ENCODE results near the gene SLC3A2. TPM values are rescaled to one million over a fixed set of nuclear protein-coding genes. Genes with fewer than 3 reads are reported as not detected.

Gene SLC3A2
- total and polyA plus RNA-seq, 7 experiments from 2014 or later, result 118 to 239 (median 189) TPM

DNA sequence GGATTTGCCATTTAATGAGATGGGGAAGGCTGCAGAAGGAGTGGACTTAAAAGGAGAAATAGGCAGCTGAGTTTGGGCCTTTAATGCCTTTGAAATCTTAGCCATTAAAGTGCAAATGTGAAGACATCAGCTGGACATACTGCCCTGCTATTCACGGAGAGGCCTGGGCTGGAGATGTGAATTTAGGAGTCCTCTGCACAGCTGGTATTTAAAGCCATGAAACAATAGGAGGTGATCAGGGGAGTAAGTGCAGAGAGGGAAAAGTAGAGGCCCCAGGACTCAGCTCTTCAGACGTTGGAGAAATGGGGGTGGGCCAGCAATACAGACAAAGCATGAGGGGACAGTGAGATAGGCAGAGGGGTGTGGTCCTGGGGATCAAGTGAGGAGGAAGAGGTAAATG, 16.6 kb downstream of the SLC3A2 start:
- intact Hi-C loops (cut with micrococcal nuclease), result no loop called here
- Mint-ChIP-seq H3K4me1 (peaks cover 0 to 7% (median 0%) of the 10 kb centered on the region in 7 donors), H3K4me3 (peak overlapping the region in 1 of 10 donors; percentile 16), H3K9me3 (no peaks in the 10 kb centered on the region), H3K27me3 (peaks cover 0 to 22% (median 7%) of the 10 kb centered on the region in 5 donors), H3K36me3 (no peaks in the 10 kb centered on the region), H3K27ac (no peak overlapping the region)
- ATAC-seq, result no peak
- Histone ChIP-seq H3K9me3 (ENCODE audit: control insufficient read depth in 2 of 3, low read length in 3 of 3) (no peaks in the 10 kb centered on the region), H3K27ac (ENCODE audit: low read depth, low read length) (no peak overlapping the region), H3K4me3 (ENCODE audit: low read length) (no peak overlapping the region), H3K27me3 (ENCODE audit: control insufficient read depth in 2 of 2, insufficient read depth in 2 of 2, low read length in 2 of 2) (no peaks in the 10 kb centered on the region), H3K36me3 (ENCODE audit: control insufficient read depth in 2 of 3, insufficient read depth in 3 of 3, low read length in 3 of 3) (no peaks in the 10 kb centered on the region), H3K4me1 (ENCODE audit: control insufficient read depth in 2 of 2, insufficient read depth in 2 of 2, low read length in 2 of 2) (no peaks in the 10 kb centered on the region)
- ChIA-PET POLR2A (no interaction called here), CTCF (interaction anchor here (1.7 kb wide), 1 partner anchor 9 kb away, joined by 5 read pairs; no protein-coding TSS in a partner anchor)
- DNase-seq, result no peak

- intact Hi-C loops (cut with micrococcal nuclease), result no loop called here
- ATAC-seq (no peak), DNase-seq (no peak)
- Histone ChIP-seq H3K4me3 (ENCODE audit: low read length) (no peak overlapping the region), H3K36me3 (ENCODE audit: control insufficient read depth in 2 of 3, insufficient read depth in 3 of 3, low read length in 3 of 3) (no peaks in the 10 kb centered on the region), H3K9me3 (ENCODE audit: control insufficient read depth in 2 of 3, low read length in 3 of 3) (no peaks in the 10 kb centered on the region), H3K27ac (ENCODE audit: low read depth, low read length) (no peak overlapping the region), H3K27me3 (ENCODE audit: control insufficient read depth in 2 of 2, insufficient read depth in 2 of 2, low read length in 2 of 2) (no peaks in the 10 kb centered on the region), H3K4me1 (ENCODE audit: control insufficient read depth in 2 of 2, insufficient read depth in 2 of 2, low read length in 2 of 2) (no peaks in the 10 kb centered on the region)
- Mint-ChIP-seq H3K4me3 (no peak overlapping the region), H3K9me3 (no peaks in the 10 kb centered on the region), H3K4me1 (peaks cover 0 to 11% (median 0%) of the 10 kb centered on the region in 7 donors), H3K27me3 (peaks cover 0 to 24% (median 7%) of the 10 kb centered on the region in 5 donors), H3K27ac (no peak overlapping the region), H3K36me3 (no peaks in the 10 kb centered on the region)
- ChIA-PET POLR2A (no interaction called here), CTCF (interaction anchor here (1.7 kb wide), 1 partner anchor 8 kb away, joined by 5 read pairs; no protein-coding TSS in a partner anchor)
These were observed 17.3 kb downstream of the SLC3A2 start for GRCh38 chr11:62898027-62898426.

DNA sequence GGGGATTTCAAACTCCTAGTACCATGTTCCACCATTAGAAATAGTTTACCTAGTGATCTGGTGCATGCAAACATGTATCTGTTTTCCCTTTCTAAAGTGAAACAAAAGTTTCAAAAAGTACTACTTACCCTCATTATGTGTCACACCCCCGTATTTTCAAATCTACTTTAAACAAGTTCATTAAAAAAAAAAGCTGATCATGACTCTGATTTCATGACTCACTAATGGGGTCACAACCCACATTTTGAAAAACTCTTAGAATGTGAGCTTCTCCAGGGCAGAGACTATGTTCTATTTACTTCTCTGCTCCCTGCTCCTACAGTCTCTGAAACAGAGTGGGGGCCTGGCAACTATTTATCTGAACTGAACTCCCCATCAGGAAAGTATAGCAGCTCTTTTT, 22.2 kb downstream of the SLC3A2 start:
- H3K27ac Mint-ChIP-seq, result no peak overlapping the region
- no peak overlapping the region for H3K4me3 ChIP-seq (ENCODE audit: low read length)
- no peaks in the 10 kb centered on the region for H3K27me3 ChIP-seq (ENCODE audit: control insufficient read depth in 2 of 2, insufficient read depth in 2 of 2, low read length in 2 of 2)
- CTCF ChIA-PET, result interaction anchor here (0.6 to 2.3 kb wide), 4 partner anchors 114 to 277 kb away, joined by 3 to 7 read pairs (median 3); no protein-coding TSS in a partner anchor
- no peaks in the 10 kb centered on the region for H3K4me1 ChIP-seq (ENCODE audit: control insufficient read depth in 2 of 2, insufficient read depth in 2 of 2, low read length in 2 of 2)
- H3K36me3 Mint-ChIP-seq, result no peaks in the 10 kb centered on the region
- intact Hi-C loops (cut with micrococcal nuclease), result no loop called here
- POLR2A ChIA-PET, result no interaction called here
- ATAC-seq (no peak), DNase-seq (no peak)
- H3K27me3 Mint-ChIP-seq, result peaks cover 0 to 34% (median 10%) of the 10 kb centered on the region in 5 donors
- peaks cover 0 to 18% (median 0%) of the 10 kb centered on the region in 7 donors for H3K4me1 Mint-ChIP-seq
- no peaks in the 10 kb centered on the region for H3K36me3 ChIP-seq (ENCODE audit: control insufficient read depth in 2 of 3, insufficient read depth in 3 of 3, low read length in 3 of 3)
- H3K9me3 Mint-ChIP-seq, result no peaks in the 10 kb centered on the region
- no peak overlapping the region for H3K4me3 Mint-ChIP-seq
- no peak overlapping the region for H3K27ac ChIP-seq (ENCODE audit: low read depth, low read length)
- H3K9me3 ChIP-seq (ENCODE audit: control insufficient read depth in 2 of 3, low read length in 3 of 3), result no peaks in the 10 kb centered on the region

DNA sequence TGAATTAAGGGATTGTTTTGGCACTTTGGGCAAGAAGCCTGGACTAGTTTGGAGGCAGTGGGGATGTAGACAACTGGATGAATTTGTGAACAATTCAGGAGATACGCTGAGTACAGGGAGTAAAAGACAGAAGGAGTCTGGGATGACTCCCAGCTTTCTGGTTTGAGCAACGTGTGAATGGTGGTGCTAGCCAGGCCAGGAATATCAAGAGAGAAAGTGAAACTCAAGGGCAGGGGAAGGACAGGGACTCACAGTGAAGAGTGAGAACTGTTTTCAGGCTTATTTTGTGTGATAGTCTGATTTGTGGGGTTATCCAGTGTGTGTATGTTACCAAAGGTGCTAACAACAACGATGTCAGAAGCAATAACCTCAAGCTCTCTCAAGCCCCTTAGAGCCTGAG, 24.6 kb downstream of the SLC3A2 start:
- H3K27ac ChIP-seq (ENCODE audit: low read depth, low read length), result no peak overlapping the region
- Mint-ChIP-seq H3K9me3 (no peaks in the 10 kb centered on the region), H3K27me3 (peaks cover 0 to 25% (median 7%) of the 10 kb centered on the region in 5 donors), H3K4me3 (peak overlapping the region in 1 of 10 donors; percentile 65), H3K27ac (no peak overlapping the region), H3K36me3 (no peaks in the 10 kb centered on the region), H3K4me1 (peaks cover 0 to 18% (median 0%) of the 10 kb centered on the region in 7 donors)
- POLR2A ChIA-PET, result no interaction called here
- H3K4me3 ChIP-seq (ENCODE audit: low read length), result no peak overlapping the region
- intact Hi-C loops (cut with micrococcal nuclease), result loop anchor here in 1 of 2 donors (5.0 kb wide), 2 partner anchors 72 to 732 kb away; no protein-coding TSS in a partner anchor
- CTCF ChIA-PET, result interaction anchor here (0.6 to 2.9 kb wide), 20 partner anchors 11 to 752 kb away, joined by 3 to 78 read pairs (median 3); partner anchors contain the start of gene SLC22A8
- H3K36me3 ChIP-seq (ENCODE audit: control insufficient read depth in 2 of 3, insufficient read depth in 3 of 3, low read length in 3 of 3), result no peaks in the 10 kb centered on the region
- no peaks in the 10 kb centered on the region for H3K4me1 ChIP-seq (ENCODE audit: control insufficient read depth in 2 of 2, insufficient read depth in 2 of 2, low read length in 2 of 2)
- DNase-seq, result no peak
- no peaks in the 10 kb centered on the region for H3K27me3 ChIP-seq (ENCODE audit: control insufficient read depth in 2 of 2, insufficient read depth in 2 of 2, low read length in 2 of 2)
- no peaks in the 10 kb centered on the region for H3K9me3 ChIP-seq (ENCODE audit: control insufficient read depth in 2 of 3, low read length in 3 of 3)
- ATAC-seq, result no peak

DNA sequence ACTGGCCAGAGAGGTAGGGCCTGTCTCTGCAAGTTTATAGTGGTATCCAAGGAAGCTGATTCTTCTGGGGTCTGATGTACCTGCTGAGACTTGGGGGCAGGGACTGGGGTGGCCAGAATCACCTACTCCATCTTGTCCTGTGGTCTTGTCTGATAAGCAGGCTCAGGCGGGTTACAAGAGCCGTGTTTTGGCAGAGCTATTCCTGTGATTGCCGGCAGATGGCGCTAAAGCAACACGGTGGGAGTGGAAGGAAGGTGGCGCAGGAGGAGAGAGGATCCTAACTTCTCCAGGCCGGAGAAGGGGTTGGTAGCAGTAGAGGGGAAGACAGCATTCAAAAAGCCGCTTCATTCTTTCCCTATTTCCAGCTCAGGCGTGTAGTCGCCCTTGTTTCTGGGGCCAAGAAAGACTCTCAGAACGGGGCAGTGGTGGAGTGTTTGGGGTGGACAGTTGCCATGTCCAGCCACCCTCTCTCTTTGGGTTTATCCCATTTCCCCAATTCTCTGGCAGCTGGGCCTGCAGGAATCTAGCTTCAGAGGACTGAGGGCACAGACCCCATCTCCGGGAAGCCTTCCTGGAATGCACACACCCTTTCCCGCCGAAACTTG, 25.3 kb downstream of the SLC3A2 start:
- intact Hi-C loops (cut with micrococcal nuclease), result loop anchor here (1.0 to 5.0 kb wide), 5 partner anchors 69 to 731 kb away; no protein-coding TSS in a partner anchor

DNA sequence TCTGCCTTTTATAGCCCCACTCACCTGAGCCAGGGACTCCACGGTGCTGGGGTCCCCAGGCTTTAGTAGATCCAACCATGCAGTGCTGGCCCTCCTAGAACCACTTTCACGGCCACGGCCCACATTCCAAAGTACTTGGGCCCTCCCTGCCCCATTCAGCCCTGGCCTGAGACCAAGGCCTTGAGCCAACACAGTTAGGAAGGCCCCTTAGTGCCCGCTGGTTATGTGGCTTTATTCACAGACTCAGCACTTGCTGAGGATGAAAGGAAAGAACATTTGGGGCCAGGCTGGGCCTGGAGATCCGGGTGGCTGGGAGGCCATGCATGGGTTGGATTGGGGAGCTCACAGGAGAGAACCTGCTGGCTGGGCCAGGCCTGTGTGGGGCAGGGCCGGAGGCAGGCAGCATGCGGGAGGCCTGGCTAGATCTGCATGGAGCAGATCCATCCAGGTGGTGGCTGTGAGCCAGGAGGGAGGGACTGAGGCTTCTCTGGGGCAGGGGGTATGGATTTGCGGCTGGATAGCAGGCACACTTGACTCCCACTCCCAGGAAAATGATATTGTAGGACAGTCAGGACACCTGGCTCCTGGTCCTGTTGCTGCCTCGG, 27.9 kb downstream of the SLC3A2 start:
- peaks cover 0 to 10% (median 0%) of the 10 kb centered on the region in 7 donors for H3K4me1 Mint-ChIP-seq
- H3K4me1 ChIP-seq (ENCODE audit: control insufficient read depth in 2 of 2, insufficient read depth in 2 of 2, low read length in 2 of 2), result no peaks in the 10 kb centered on the region
- H3K27ac Mint-ChIP-seq, result no peak overlapping the region
- intact Hi-C loops (cut with micrococcal nuclease), result loop anchor here in 1 of 2 donors (5.0 kb wide), 2 partner anchors 69 to 729 kb away; no protein-coding TSS in a partner anchor
- ChIA-PET CTCF (no interaction called here), POLR2A (no interaction called here)
- ATAC-seq, result no peak
- H3K9me3 Mint-ChIP-seq, result no peaks in the 10 kb centered on the region
- H3K27ac ChIP-seq (ENCODE audit: low read depth, low read length), result no peak overlapping the region
- peaks cover 0 to 21% (median 5%) of the 10 kb centered on the region in 5 donors for H3K27me3 Mint-ChIP-seq
- H3K36me3 Mint-ChIP-seq, result no peaks in the 10 kb centered on the region
- H3K27me3 ChIP-seq (ENCODE audit: control insufficient read depth in 2 of 2, insufficient read depth in 2 of 2, low read length in 2 of 2), result no peaks in the 10 kb centered on the region
- H3K9me3 ChIP-seq (ENCODE audit: control insufficient read depth in 2 of 3, low read length in 3 of 3), result no peaks in the 10 kb centered on the region
- H3K4me3 ChIP-seq (ENCODE audit: low read length), result no peak overlapping the region
- H3K36me3 ChIP-seq (ENCODE audit: control insufficient read depth in 2 of 3, insufficient read depth in 3 of 3, low read length in 3 of 3), result no peaks in the 10 kb centered on the region
- H3K4me3 Mint-ChIP-seq, result no peak overlapping the region
- DNase-seq, result no peak

More for the DNA sequence above, 25.3 kb downstream of the SLC3A2 start:
- POLR2A ChIA-PET, result interaction anchor here (1.3 kb wide), 1 partner anchor 116 kb away, joined by 4 read pairs; no protein-coding TSS in a partner anchor
- CTCF ChIA-PET, result interaction anchor here (0.6 to 2.9 kb wide), 25 partner anchors 9 to 752 kb away, joined by 3 to 78 read pairs (median 4); partner anchors contain the start of gene SLC22A8
- Histone ChIP-seq H3K27ac (ENCODE audit: low read depth, low read length) (no peak overlapping the region), H3K4me1 (ENCODE audit: control insufficient read depth in 2 of 2, insufficient read depth in 2 of 2, low read length in 2 of 2) (no peaks in the 10 kb centered on the region), H3K27me3 (ENCODE audit: control insufficient read depth in 2 of 2, insufficient read depth in 2 of 2, low read length in 2 of 2) (no peaks in the 10 kb centered on the region), H3K9me3 (ENCODE audit: control insufficient read depth in 2 of 3, low read length in 3 of 3) (no peaks in the 10 kb centered on the region), H3K4me3 (ENCODE audit: low read length) (no peak overlapping the region), H3K36me3 (ENCODE audit: control insufficient read depth in 2 of 3, insufficient read depth in 3 of 3, low read length in 3 of 3) (no peaks in the 10 kb centered on the region)
- Mint-ChIP-seq H3K27me3 (peaks cover 0 to 23% (median 5%) of the 10 kb centered on the region in 5 donors), H3K4me3 (peak overlapping the region in 1 of 10 donors; percentile 2), H3K27ac (no peak overlapping the region), H3K4me1 (peaks cover 0 to 18% (median 0%) of the 10 kb centered on the region in 7 donors), H3K36me3 (no peaks in the 10 kb centered on the region), H3K9me3 (no peaks in the 10 kb centered on the region)
- ATAC-seq, result peak; percentile 86
- DNase-seq, result peak; percentile 44 to 80 (median 63)
